ENCODE data around the gene IL20. TPM values are rescaled to one million over a fixed set of nuclear protein-coding genes. Genes with fewer than 3 reads are reported as not detected.

IL20 gene
- total and polyA plus RNA-seq, 2 of the 8 experiments (the other 6 are each of a cell fraction or from before 2014, with no cell fraction given) = not detected

GRCh38 chr1:206867716-206868115, 2.3 kb downstream of the IL20 start:
- Histone ChIP-seq H4K5ac (ENCODE audit: insufficient read length, low read depth, low read length) (no peak overlapping the region), H4K91ac (replicated peaks; ENCODE audit: insufficient read length, low read length) (no peak overlapping the region), H2BK15ac (ENCODE audit: low read length) (no peak overlapping the region), H4K8ac (ENCODE audit: extremely low read depth, insufficient read depth, low read length) (no peak overlapping the region), H2BK20ac (ENCODE audit: low read length) (no peak overlapping the region), H2BK120ac (replicated peaks; ENCODE audit: low read depth, low read length) (no peak overlapping the region), H3K56ac (replicated peaks; ENCODE audit: insufficient read length, low read depth, low read length) (no peak overlapping the region), H3K23ac (ENCODE audit: insufficient read length) (no peak overlapping the region), H2BK12ac (ENCODE audit: low read depth, low read length) (no peak overlapping the region), H3K9me3 (ENCODE audit: insufficient read depth in 2 of 2, low read depth in 1 of 2, low read length in 1 of 2) (no peaks in the 10 kb centered on the region), H3K4ac (replicated peaks; ENCODE audit: insufficient read length, low read depth, low read length) (no peak overlapping the region), H3K79me2 (ENCODE audit: control insufficient read depth in 1 of 2, insufficient read depth in 2 of 2, low read length in 2 of 2) (no peaks in the 10 kb centered on the region), H4K20me1 (replicated peaks in 1 of 2; ENCODE audit: control insufficient read depth in 1 of 2, insufficient read depth in 2 of 2, low read length in 2 of 2) (no peaks in the 10 kb centered on the region), H3K27me3 (replicated peaks in 1 of 4; ENCODE audit: control insufficient read depth in 3 of 4, extremely low read depth in 1 of 4, insufficient read depth in 3 of 4, low read length in 3 of 4) (peaks cover 0 to 2% (median 0%) of the 10 kb centered on the region in 4 experiments; a peak in 1 of 7 replicates), H3K18ac (ENCODE audit: extremely low read depth, low read length) (no peak overlapping the region), H3K27ac (ENCODE audit: low read depth, low read length) (no peak overlapping the region), H3K9ac (replicated peaks in 1 of 4; ENCODE audit: extremely low read depth in 1 of 4, low read depth in 3 of 4, low read length in 3 of 4) (no peak overlapping the region), H3K23me2 (ENCODE audit: low read depth, low read length) (no peaks in the 10 kb centered on the region), H2AFZ (ENCODE audit: low read length) (no peak overlapping the region), H3K36me3 (ENCODE audit: control insufficient read depth in 2 of 4, insufficient read depth in 4 of 4, low read length in 3 of 4) (no peaks in the 10 kb centered on the region), H3K4me1 (replicated peaks in 1 of 4; ENCODE audit: control insufficient read depth in 3 of 4, insufficient read depth in 4 of 4, low read length in 3 of 4) (no peaks in the 10 kb centered on the region), H2BK5ac (ENCODE audit: low read depth, low read length) (no peak overlapping the region), H3K79me1 (ENCODE audit: low read depth, low read length) (no peaks in the 10 kb centered on the region), H3K4me2 (ENCODE audit: insufficient read depth in 1 of 2, low read depth in 2 of 2, low read length in 2 of 2) (no peak overlapping the region), H2AK5ac (ENCODE audit: low read depth, low read length) (no peak overlapping the region), H3K4me3 (ENCODE audit: extremely low read depth in 1 of 4, insufficient read depth in 2 of 4, low read depth in 3 of 4, low read length in 4 of 4) (no peak overlapping the region), H3K14ac (ENCODE audit: insufficient read length) (no peak overlapping the region)
- POLR2A ChIA-PET (ENCODE audit: partially characterized antibody) = no interaction called here
- FAIRE-seq = no peak
- DNase-seq (ENCODE audit: low read depth in 1 of 2, low spot score in 2 of 2) = no peak
- TF ChIP-seq CEBPB (IDR thresholded peaks at IDR 0.05; ENCODE audit: low read depth, low read length) = no peak
- no peak for TF ChIP-seq ZNF274 (IDR thresholded peaks at IDR 0.05; ENCODE audit: borderline replicate concordance, extremely low read depth, low read length)
- CTCF ChIA-PET (ENCODE audit: partially characterized antibody) = interaction anchor here (0.9 to 5.7 kb wide), 11 partner anchors 8 to 114 kb away, joined by 3 to 49 read pairs (median 7); no protein-coding TSS in a partner anchor

Measured in H1 (cell line).